NCI-H2029 treated with DMSO at 0.1 percent for 48 hours (cell line): Measurements from ENCODE around the gene IFNL2.
"Not testable (repeated sequence)": the region's sequence is repeated elsewhere in the genome, so short reads cannot be mapped to it uniquely, and the experiment has no call there.

Experiments used
- DNase-seq: peaks from one replicate; lab custom pipeline; 2025; lab: John Stamatoyannopoulos, UW

Gene IFNL2

GRCh38 chr19:39268085-39268484 is at the start of gene IFNL2:
TSS of gene IFNL2 (plus strand) at chr19:39268396. CDS start at chr19:39268569, 173 bp downstream.
- DNase-seq = not testable (repeated sequence)

- not testable (repeated sequence) for DNase-seq
These were observed 49.1 kb upstream of the IFNL2 start for GRCh38 chr19:39219108-39219507.

- no peak for DNase-seq
These were observed 44.4 kb upstream of the IFNL2 start for GRCh38 chr19:39223703-39224279.

- no peak for DNase-seq
These were observed 43.3 kb upstream of the IFNL2 start for GRCh38 chr19:39224910-39225309.

GRCh38 chr19:39230096-39230764 is 38.0 kb upstream of the IFNL2 start:
- no peak for DNase-seq

GRCh38 chr19:39232708-39233107 is 35.5 kb upstream of the IFNL2 start:
- no peak for DNase-seq

GRCh38 chr19:39236527-39236926 is 31.7 kb upstream of the IFNL2 start:
- no peak for DNase-seq

GRCh38 chr19:39237200-39238184 is 30.7 kb upstream of the IFNL2 start:
- DNase-seq = no peak

GRCh38 chr19:39238209-39238608 is 30.0 kb upstream of the IFNL2 start:
- DNase-seq = no peak

- DNase-seq = no peak
These were observed 29.3 kb upstream of the IFNL2 start for GRCh38 chr19:39238944-39239343.

DNA sequence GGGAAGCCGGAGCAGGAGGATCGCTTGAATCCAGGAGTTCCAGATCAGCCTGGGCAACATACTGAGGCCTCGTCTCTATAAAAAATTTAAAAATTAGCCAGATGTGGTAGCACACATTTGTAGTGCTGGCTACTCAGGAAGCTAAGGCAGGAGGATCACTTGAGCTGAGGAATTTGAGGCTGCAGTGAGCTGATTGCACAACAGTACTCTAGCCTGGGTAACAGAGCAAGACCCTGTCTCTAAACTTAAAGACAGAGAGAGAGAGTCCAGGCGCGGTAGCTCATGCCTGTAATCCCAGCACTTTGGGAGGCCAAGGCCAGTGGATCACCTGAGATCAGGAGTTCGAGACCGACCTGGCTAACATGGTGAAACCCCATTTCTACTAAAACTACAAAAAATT is 27.8 kb upstream of the IFNL2 start:
- no peak for DNase-seq

- not testable (repeated sequence) for DNase-seq
These were observed 24.5 kb upstream of the IFNL2 start for GRCh38 chr19:39243741-39244140.

GRCh38 chr19:39244410-39245100 is 23.6 kb upstream of the IFNL2 start, which contains the start of gene IFNL3:
TSS of gene IFNL3 (minus strand) at chr19:39245006. CDS start at chr19:39244967, 39 bp downstream.
- DNase-seq = not testable (repeated sequence)

DNA sequence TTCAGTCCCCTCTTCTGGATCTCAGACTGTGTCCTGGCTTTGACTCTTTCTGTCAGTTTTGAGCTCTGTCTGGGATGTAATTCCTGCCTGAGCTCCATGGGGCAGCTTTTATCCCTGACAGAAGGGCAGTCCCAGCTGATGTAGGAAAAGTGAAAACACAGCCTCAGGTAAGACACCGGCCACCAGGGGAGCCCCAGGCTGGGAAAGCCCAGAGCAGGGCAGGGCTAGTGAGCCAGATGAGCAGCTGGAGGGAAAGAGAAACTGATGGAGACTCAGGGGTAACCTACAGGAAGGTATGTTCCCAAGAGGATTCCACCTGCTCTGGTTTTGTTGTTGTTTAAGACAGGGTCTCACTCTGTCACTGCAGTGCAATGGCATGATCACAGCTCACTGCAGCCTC is 23.0 kb upstream of the IFNL2 start:
- not testable (repeated sequence) for DNase-seq

- DNase-seq = no peak
These were observed 21.1 kb upstream of the IFNL2 start for GRCh38 chr19:39246951-39247669.

DNA sequence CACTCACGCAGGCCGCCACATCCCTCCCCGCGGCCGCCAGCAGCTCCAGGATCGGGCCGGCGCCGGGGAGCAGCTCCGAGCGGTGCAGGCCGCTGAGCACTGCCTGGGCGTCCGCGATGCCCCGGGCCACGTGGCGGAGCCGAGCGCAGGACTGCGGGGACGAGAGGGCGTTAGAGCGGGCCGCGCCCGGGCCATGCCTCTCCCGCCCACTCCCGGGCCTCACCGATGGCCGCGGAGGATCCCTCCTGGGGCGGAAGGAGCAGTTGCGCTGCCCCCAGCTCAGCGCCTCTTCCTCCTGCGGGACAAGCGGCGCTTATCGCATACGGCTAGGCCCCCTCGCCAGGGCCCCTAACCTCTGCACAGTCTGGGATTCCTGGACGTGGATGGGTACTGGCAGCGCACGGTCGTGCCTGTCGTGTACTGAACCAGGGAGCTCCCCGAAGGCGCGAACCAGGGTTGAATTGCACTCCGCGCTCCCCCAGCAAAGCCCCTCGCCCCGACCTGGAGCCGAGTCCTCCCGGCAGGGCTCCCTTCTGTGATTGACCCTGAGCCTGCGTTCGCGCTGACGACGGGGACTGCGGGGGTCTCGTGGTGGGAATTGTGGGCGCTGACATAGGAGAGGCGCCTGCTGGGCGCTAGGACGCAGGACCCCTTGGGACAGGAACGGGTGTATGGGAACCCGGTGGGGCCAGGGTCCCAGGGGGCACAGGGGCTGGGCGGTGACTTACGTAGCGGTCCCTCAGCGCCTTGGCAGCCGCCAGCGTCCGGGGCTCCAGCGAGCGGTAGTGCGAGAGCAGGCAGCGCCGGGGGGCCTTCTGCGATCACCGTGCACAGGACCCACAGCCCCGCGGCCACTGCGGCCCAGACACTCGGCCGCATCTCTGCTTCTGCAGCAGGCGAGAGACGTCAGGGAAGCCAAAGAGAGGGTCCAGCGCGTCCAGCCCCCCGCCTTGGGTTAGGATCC is 20.2 kb upstream of the IFNL2 start:
- no peak for DNase-seq

DNA sequence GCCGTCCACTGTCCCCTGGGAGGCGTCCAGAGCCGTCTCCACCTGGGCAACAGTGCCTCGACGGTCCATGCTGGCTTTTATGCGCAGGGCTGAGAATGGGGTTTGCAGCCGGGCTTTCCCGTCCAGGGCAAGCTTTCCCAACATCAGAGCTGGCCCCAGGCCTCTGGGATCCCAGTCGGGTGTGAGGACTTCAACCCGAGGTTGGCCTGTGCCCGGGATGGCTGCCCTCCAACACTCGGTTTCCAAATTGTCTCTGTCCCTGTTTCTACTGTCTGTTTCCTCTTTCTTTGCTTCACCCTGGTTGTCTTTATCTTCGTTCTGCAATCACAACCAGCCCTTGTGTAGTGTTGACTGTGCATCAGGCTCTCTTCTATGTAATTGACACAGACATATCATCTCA is 19.4 kb upstream of the IFNL2 start, which contains the start of gene IFNL4:
Gene IFNL4, minus strand, starts transcription at position 51 of the 400 bp plus-strand sequence.
- DNase-seq = no peak

- DNase-seq = no peak
These were observed 17.1 kb upstream of the IFNL2 start for GRCh38 chr19:39251081-39251480.

GRCh38 chr19:39251846-39252245 is 16.4 kb upstream of the IFNL2 start:
- no peak for DNase-seq

DNA sequence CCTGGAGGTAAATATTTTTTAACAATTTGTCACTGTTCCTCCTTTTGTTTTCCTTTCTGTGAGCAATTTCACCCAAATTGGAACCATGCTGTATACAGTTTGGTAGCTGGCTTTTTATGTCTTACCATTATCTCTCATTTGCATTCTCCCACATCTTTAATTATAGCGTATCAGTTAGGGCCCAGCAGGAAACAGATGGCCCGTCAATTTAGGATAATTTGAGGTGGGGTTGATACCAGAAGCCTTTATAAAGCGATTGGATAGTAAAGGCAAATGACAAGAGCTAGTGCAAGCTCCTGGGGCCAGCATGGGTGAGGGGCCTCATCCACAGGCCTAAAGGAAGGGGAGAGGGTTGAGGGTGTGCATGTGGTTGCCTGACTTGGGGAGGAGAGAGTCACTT is 15.7 kb upstream of the IFNL2 start:
- no peak for DNase-seq
